Neuronal stem cell (in vitro differentiated cells): Measurements from ENCODE around the gene DLG1. TPM values are rescaled to one million over a fixed set of nuclear protein-coding genes. Genes with fewer than 3 reads are reported as not detected.
A peak's percentile ranks its signal among the peaks of the same experiment; 100 is the strongest.

Source experiments
- DNase-seq: peaks from one replicate; pipeline ENCODE4 v3.0.0-alpha.2; 2013; ENCODE audit warnings: low spot score
- H2AFZ ChIP-seq: one replicate; pipeline ENCODE4 v1.6.1; 2013; ENCODE audit warnings: mild to moderate bottlenecking, low read length, inconsistent platforms
- H2AK5ac ChIP-seq: 2 replicates; pipeline ENCODE4 v1.6.1; 2013; ENCODE audit warnings: low read depth, mild to moderate bottlenecking, inconsistent platforms, low read length, moderate library complexity, mixed read lengths
- H2BK120ac ChIP-seq: 2 replicates; pipeline ENCODE4 v1.6.1; 2013; ENCODE audit warnings: low read depth, mild to moderate bottlenecking, inconsistent platforms, low read length, moderate library complexity, mixed read lengths
- H2BK12ac ChIP-seq: one replicate; pipeline ENCODE4 v1.6.1; 2013; ENCODE audit warnings: low read length, inconsistent platforms
- H2BK15ac ChIP-seq: 2 replicates; pipeline ENCODE4 v1.6.1; 2013; ENCODE audit warnings: mild to moderate bottlenecking, low read length, inconsistent platforms, mixed read lengths
- H2BK5ac ChIP-seq: one replicate; pipeline ENCODE4 v1.6.1; 2013; ENCODE audit warnings: inconsistent platforms, mild to moderate bottlenecking, low read length, moderate library complexity
- H3K14ac ChIP-seq: one replicate; pipeline ENCODE4 v1.6.1; 2013; ENCODE audit warnings: low read length, inconsistent platforms
- H3K18ac ChIP-seq: 2 replicates; pipeline ENCODE4 v1.6.1; 2013; ENCODE audit warnings: low read length, inconsistent platforms
- H3K23ac ChIP-seq: 2 replicates; pipeline ENCODE4 v1.6.1; 2013; ENCODE audit warnings: low read depth, mild to moderate bottlenecking, mixed read lengths, low read length, inconsistent platforms; ENCODE audit not compliant: poor library complexity
- H3K27ac ChIP-seq: replicated peaks from 3 replicates; pipeline ENCODE4 v1.5.1; 2013; ENCODE audit warnings: low read length, inconsistent platforms
- H3K27me3 ChIP-seq, 3 experiments: 2 replicates each; pipeline ENCODE4 v1.6.1; 2013; ENCODE audit warnings: low read length in 3 of 3, mild to moderate bottlenecking in 2 of 3, inconsistent platforms in 1 of 3, low read depth in 1 of 3, mixed read lengths in 1 of 3, moderate library complexity in 1 of 3; ENCODE audit not compliant: control insufficient read depth in 3 of 3, insufficient read depth in 3 of 3
- H3K36me3 ChIP-seq, 2 donors: replicated peaks in 1 of 2; 2 replicates each; pipeline ENCODE4 v1.6.1; 2013; ENCODE audit warnings: low read length in 2 of 2; ENCODE audit not compliant: control insufficient read depth in 2 of 2, insufficient read depth in 2 of 2
- H3K4ac ChIP-seq: 2 replicates; pipeline ENCODE4 v1.6.1; 2013; ENCODE audit warnings: inconsistent platforms, mild to moderate bottlenecking, low read length, moderate library complexity
- H3K4me1 ChIP-seq, 2 donors: 1 replicate in 1 of 2; 2 replicates in 1 of 2; pipeline ENCODE4 v1.6.1; 2013; ENCODE audit warnings: low read length in 2 of 2, low read depth in 1 of 2; ENCODE audit not compliant: control insufficient read depth in 2 of 2, insufficient read depth in 1 of 2
- H3K4me2 ChIP-seq: one replicate; pipeline ENCODE4 v1.6.1; 2013; ENCODE audit warnings: mild to moderate bottlenecking, low read length, inconsistent platforms; ENCODE audit not compliant: insufficient read depth, poor library complexity, severe bottlenecking
- H3K4me3 ChIP-seq, 2 donors: 2 replicates each; pipeline ENCODE4 v1.5.1; 2013; ENCODE audit warnings: low read length in 2 of 2, mild to moderate bottlenecking in 2 of 2, inconsistent platforms in 1 of 2, moderate library complexity in 1 of 2
- H3K79me1 ChIP-seq: one replicate; pipeline ENCODE4 v1.6.1; 2013; ENCODE audit warnings: low read depth, mild to moderate bottlenecking, inconsistent platforms, low read length, moderate library complexity
- H3K9ac ChIP-seq: one replicate; pipeline ENCODE4 v1.6.1; 2013; ENCODE audit warnings: mild to moderate bottlenecking, low read depth, low read length, inconsistent platforms; ENCODE audit not compliant: poor library complexity
- H3K9me3 ChIP-seq, 2 donors: replicated peaks in 1 of 2; 2 replicates each; pipeline versions ENCODE3 to v1.6.1; 2013; ENCODE audit warnings: low read length in 2 of 2, mild to moderate bottlenecking in 2 of 2, inconsistent platforms in 1 of 2, low read depth in 1 of 2, mixed read lengths in 1 of 2, moderate library complexity in 1 of 2; ENCODE audit not compliant: control insufficient read depth in 2 of 2, insufficient read depth in 1 of 2
- H4K8ac ChIP-seq: one replicate; pipeline ENCODE4 v1.6.1; 2013; ENCODE audit warnings: low read depth, mild to moderate bottlenecking, inconsistent platforms, low read length, moderate library complexity
- H4K91ac ChIP-seq: one replicate; pipeline ENCODE4 v1.6.1; 2013; ENCODE audit warnings: low read length, low read depth, mild to moderate bottlenecking, inconsistent platforms; ENCODE audit not compliant: poor library complexity
- WGBS, 2 donors: extraction: QIAGEN DNeasy Blood & Tissue Kit; methylation state at CpG; one replicate each; pipeline ENCODE4 v1.1.7; 2013; ENCODE audit warnings: missing lambda C conversion rate in 2 of 2, mixed read lengths in 1 of 2; ENCODE audit not compliant: insufficient read length in 2 of 2, insufficient replicate concordance in 1 of 2; ENCODE audit errors: extremely low coverage in 2 of 2; 5-methylcytosine and 5-hydroxymethylcytosine counted together
- polyA plus RNA-seq, 2 experiments: library from polyadenylated mRNA; stranded (reverse); fragments of 200-250 nt; gene quantifications; one replicate each; pipeline ENCODE4 v1.2.3, GENCODE V29; 2013

Gene DLG1
- polyA plus RNA-seq (2013, experiment 1 of 2): 47.6 TPM
- polyA plus RNA-seq (2013, experiment 2 of 2): 47.6 TPM

GRCh38 chr3:197298341-197298944 is at the start of gene DLG1:
TSS of gene DLG1 (minus strand) at chr3:197298612. CDS start at chr3:197297204, 1,408 bp downstream.
- Histone ChIP-seq H3K9ac (peak within 1 kb of the TSS; percentile 99), H3K14ac (peak within 1 kb of the TSS; percentile 77), H3K4me3 (peak within 1 kb of the TSS; percentile 96 to 98), H2AK5ac (peak within 1 kb of the TSS; percentile 76), H3K18ac (peak within 1 kb of the TSS; percentile 94), H4K8ac (peak within 1 kb of the TSS; percentile 24), H3K4me2 (peak within 1 kb of the TSS; percentile 71), H2BK120ac (peak within 1 kb of the TSS; percentile 84), H3K9me3 (no peaks in the 10 kb centered on the region), H3K27ac (peak within 1 kb of the TSS; percentile 97), H3K4ac (no peak within 1 kb of the TSS), H2AFZ (peak within 1 kb of the TSS; percentile 98), H3K27me3 (no peaks in the 10 kb centered on the region), H3K4me1 (peaks cover 4 to 8% of the 10 kb centered on the region in 2 donors), H3K36me3 (peaks cover 0 to 32% of the 10 kb centered on the region in 2 donors), H3K23ac (peak within 1 kb of the TSS; percentile 96), H2BK12ac (no peak within 1 kb of the TSS), H2BK15ac (peak within 1 kb of the TSS; percentile 86), H2BK5ac (peak within 1 kb of the TSS; percentile 96), H3K79me1 (peaks cover 3% of the 10 kb centered on the region), H4K91ac (no peak within 1 kb of the TSS)
- WGBS, 2 donors: no CpG with 5 or more reads among the region's 29 CpGs
- DNase-seq: peak; percentile 88

GRCh38 chr3:197348014-197348413 is 49.6 kb upstream of the DLG1 start:
- DNase-seq: no peak
- H4K8ac ChIP-seq: no peak overlapping the region
- H3K27me3 ChIP-seq: no peaks in the 10 kb centered on the region
- no peak overlapping the region for H2BK12ac ChIP-seq
- no peak overlapping the region for H3K4me3 ChIP-seq
- H2AK5ac ChIP-seq: no peak overlapping the region
- H3K4me2 ChIP-seq: no peak overlapping the region
- no peak overlapping the region for H2BK120ac ChIP-seq
- H2BK15ac ChIP-seq: no peak overlapping the region
- no peak overlapping the region for H2BK5ac ChIP-seq
- H3K14ac ChIP-seq: no peak overlapping the region
- no peak overlapping the region for H3K4ac ChIP-seq
- WGBS, 2 donors: no CpG with 5 or more reads among the region's 6 CpGs
- peaks cover 0 to 3% of the 10 kb centered on the region in 2 donors for H3K9me3 ChIP-seq
- no peak overlapping the region for H4K91ac ChIP-seq
- no peak overlapping the region for H3K27ac ChIP-seq
- H3K4me1 ChIP-seq: peaks cover 3 to 5% of the 10 kb centered on the region in 2 donors
- no peak overlapping the region for H3K9ac ChIP-seq
- H3K23ac ChIP-seq: no peak overlapping the region
- H3K36me3 ChIP-seq: no peaks in the 10 kb centered on the region
- no peaks in the 10 kb centered on the region for H3K79me1 ChIP-seq
- no peak overlapping the region for H2AFZ ChIP-seq
- no peak overlapping the region for H3K18ac ChIP-seq

- no peak for DNase-seq
- Histone ChIP-seq H2AFZ (no peak overlapping the region), H3K79me1 (no peaks in the 10 kb centered on the region), H4K91ac (no peak overlapping the region), H3K27ac (no peak overlapping the region), H2BK120ac (no peak overlapping the region), H3K23ac (no peak overlapping the region), H3K4me1 (peaks cover 4 to 5% of the 10 kb centered on the region in 2 donors), H2BK12ac (no peak overlapping the region), H3K4ac (no peak overlapping the region), H4K8ac (no peak overlapping the region), H3K4me2 (no peak overlapping the region), H2BK15ac (no peak overlapping the region), H3K9me3 (no peaks in the 10 kb centered on the region), H3K14ac (no peak overlapping the region), H2BK5ac (no peak overlapping the region), H3K18ac (no peak overlapping the region), H3K27me3 (no peaks in the 10 kb centered on the region), H2AK5ac (no peak overlapping the region), H3K36me3 (no peaks in the 10 kb centered on the region), H3K9ac (no peak overlapping the region), H3K4me3 (no peak overlapping the region)
- WGBS, 2 donors: no CpG with 5 or more reads among the region's 4 CpGs
Measured at GRCh38 chr3:197345390-197345789, 47.0 kb upstream of the DLG1 start.

DNA sequence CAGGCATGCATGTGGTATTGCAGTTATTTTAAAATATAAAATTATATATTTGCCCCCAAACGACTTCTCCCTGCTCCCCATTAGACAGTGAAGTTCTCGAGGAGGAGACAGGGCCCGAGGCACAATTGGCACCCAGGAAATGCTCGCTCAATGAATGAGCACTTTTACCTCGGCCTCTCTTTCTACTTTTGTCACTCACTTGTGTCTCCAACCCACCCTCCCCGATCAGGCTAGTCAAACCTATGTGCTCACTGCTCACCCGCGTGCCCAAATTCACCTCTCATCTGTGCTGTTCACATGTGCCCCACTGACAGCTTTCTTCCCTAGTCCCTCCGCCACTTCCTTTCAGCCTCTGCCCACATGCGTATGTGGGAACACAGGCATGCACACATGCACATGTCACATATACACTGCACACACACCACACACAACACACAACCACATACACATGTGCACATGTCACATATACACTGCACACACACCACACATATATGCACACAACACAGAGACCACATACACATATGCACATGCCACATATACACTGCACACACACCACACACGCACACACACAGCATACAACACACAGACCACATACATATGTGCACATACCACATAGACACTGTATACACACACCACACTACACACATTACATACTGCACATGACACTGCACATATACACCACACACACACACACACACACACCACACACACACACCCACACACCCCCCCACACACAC is 46.3 kb upstream of the DLG1 start:
- DNase-seq: no peak
- no peak overlapping the region for H4K91ac ChIP-seq
- no peak overlapping the region for H3K4ac ChIP-seq
- H3K27ac ChIP-seq: no peak overlapping the region
- H3K23ac ChIP-seq: peak overlapping the region; percentile 68
- peaks cover 10 to 11% of the 10 kb centered on the region in 2 donors for H3K4me1 ChIP-seq
- H2BK5ac ChIP-seq: no peak overlapping the region
- no peak overlapping the region for H4K8ac ChIP-seq
- H2BK12ac ChIP-seq: no peak overlapping the region
- WGBS, 2 donors: no CpG with 5 or more reads among the region's 11 CpGs
- no peak overlapping the region for H2BK120ac ChIP-seq
- no peak overlapping the region for H3K14ac ChIP-seq
- no peaks in the 10 kb centered on the region for H3K9me3 ChIP-seq
- no peak overlapping the region for H3K4me2 ChIP-seq
- peak overlapping the region; percentile 85 for H3K9ac ChIP-seq
- H3K36me3 ChIP-seq: no peaks in the 10 kb centered on the region
- no peaks in the 10 kb centered on the region for H3K27me3 ChIP-seq
- H2AFZ ChIP-seq: no peak overlapping the region
- peak overlapping the region in 1 of 2 donors; percentile 17 for H3K4me3 ChIP-seq
- H3K18ac ChIP-seq: no peak overlapping the region
- no peak overlapping the region for H2BK15ac ChIP-seq
- H2AK5ac ChIP-seq: no peak overlapping the region
- no peaks in the 10 kb centered on the region for H3K79me1 ChIP-seq
